Tibial artery (tissue), 4 donors: ENCODE measurements around the gene TMPRSS13.

ENCODE experiments used
- DNase-seq, 2 donors: peaks; one replicate each; pipeline ENCODE4 v3.0.0-alpha.2; 2019
- H3K27ac ChIP-seq, 2 donors: fragments of 200-600 bp; sonication (generic) in 1 of 2; 1 replicate in 1 of 2; 2 replicates in 1 of 2; pipeline ENCODE4 v1.5.1; 2018 to 2019; ENCODE audit warnings: mild to moderate bottlenecking in 1 of 2
- H3K27me3 ChIP-seq, 2 donors: fragments of 200-600 bp; sonication (generic) in 1 of 2; one replicate each; pipeline versions ENCODE4 v1.5.1 to v1.6.0; 2016 to 2019
- H3K36me3 ChIP-seq, 3 donors: fragments of 200-600 bp; sonication (generic) in 2 of 3; one replicate each; pipeline ENCODE4 v1.5.1; 2016 to 2019; ENCODE audit warnings: mild to moderate bottlenecking in 2 of 3
- H3K4me1 ChIP-seq, 4 donors: fragments of 200-600 bp; sonication (generic) in 2 of 4; 1 replicate in 3 of 4; 2 replicates in 1 of 4; pipeline ENCODE4 v1.5.1; 2016 to 2019
- H3K4me3 ChIP-seq, 2 donors: fragments of 200-600 bp; sonication (generic) in 1 of 2; 1 replicate in 1 of 2; 2 replicates in 1 of 2; pipeline ENCODE4 v1.5.1; 2018 to 2019; ENCODE audit warnings: mild to moderate bottlenecking in 2 of 2
- H3K9me3 ChIP-seq, 3 donors: fragments of 200-600 bp; sonication (generic) in 1 of 3; one replicate each; pipeline ENCODE4 v1.5.1; 2016 to 2019
- intact Hi-C: fragments of 100-400 bp; cut with DNase I; formaldehyde crosslinking; loops from one replicate; pipeline ENCODE4 v1.15.0; 2023; ENCODE audit warnings: low total_unique reads
- TF ChIP-seq, protein P1 (sequence below), 2 experiments: fragments of 200-600 bp in 1 of 2; fragments of 450-650 bp in 1 of 2; IDR thresholded peaks; one replicate each; pipeline ENCODE4 v1.5.1; 2017 to 2019; ENCODE audit warnings: antibody characterized with exemption in 2 of 2, mild to moderate bottlenecking in 1 of 2, moderate library complexity in 1 of 2

TMPRSS13 gene

DNA sequence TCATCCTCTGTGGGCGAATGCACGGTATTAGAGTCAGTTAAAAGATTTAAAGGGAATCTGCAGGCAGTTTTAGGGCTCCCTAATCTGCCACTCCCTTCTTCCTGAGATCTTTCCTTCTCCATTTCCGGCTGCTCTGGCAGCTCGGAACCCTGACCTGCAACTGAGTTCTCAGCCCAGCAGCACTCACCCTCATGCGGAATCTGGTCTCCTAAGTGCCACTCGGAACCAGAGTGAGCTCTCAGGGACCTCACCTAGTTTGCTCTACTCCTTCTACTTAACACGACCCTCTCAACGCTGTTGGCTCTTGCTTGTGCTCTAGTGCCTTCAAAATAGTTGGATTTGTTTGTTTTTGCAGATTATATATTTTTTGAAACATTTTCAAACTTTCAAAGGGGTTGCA, 37.7 kb upstream of the TMPRSS13 start:
- H3K4me1 ChIP-seq: no peaks in the 10 kb centered on the region
- no peaks in the 10 kb centered on the region for H3K9me3 ChIP-seq
- TF ChIP-seq, protein P1, sequence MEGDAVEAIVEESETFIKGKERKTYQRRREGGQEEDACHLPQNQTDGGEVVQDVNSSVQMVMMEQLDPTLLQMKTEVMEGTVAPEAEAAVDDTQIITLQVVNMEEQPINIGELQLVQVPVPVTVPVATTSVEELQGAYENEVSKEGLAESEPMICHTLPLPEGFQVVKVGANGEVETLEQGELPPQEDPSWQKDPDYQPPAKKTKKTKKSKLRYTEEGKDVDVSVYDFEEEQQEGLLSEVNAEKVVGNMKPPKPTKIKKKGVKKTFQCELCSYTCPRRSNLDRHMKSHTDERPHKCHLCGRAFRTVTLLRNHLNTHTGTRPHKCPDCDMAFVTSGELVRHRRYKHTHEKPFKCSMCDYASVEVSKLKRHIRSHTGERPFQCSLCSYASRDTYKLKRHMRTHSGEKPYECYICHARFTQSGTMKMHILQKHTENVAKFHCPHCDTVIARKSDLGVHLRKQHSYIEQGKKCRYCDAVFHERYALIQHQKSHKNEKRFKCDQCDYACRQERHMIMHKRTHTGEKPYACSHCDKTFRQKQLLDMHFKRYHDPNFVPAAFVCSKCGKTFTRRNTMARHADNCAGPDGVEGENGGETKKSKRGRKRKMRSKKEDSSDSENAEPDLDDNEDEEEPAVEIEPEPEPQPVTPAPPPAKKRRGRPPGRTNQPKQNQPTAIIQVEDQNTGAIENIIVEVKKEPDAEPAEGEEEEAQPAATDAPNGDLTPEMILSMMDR (IDR thresholded peaks at IDR 0.05): no peak
- H3K27ac ChIP-seq: no peak overlapping the region
- no peak overlapping the region for H3K4me3 ChIP-seq
- intact Hi-C loops: no loop called here
- H3K36me3 ChIP-seq: no peaks in the 10 kb centered on the region
- peak in 1 of 2 donors; percentile 13 for DNase-seq
- H3K27me3 ChIP-seq: peaks cover 0 to 18% of the 10 kb centered on the region in 2 donors

DNA sequence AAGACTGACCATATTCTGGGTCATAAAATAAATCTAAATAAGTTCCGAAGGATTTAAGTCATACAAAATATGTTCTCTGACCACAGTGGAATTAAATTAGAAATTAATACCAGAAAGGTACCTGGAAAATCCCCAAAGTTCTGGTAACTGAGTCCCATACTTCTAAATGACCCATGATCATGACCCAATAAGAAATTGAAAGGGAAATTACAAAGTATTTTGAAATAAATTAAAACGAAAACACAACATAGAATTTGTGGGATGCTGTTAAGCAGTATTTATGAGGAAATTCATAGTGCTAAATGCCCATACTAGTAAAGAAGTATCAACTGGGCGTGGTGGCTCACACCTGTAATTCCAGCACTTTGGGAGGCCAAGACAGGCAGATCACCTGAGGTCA, 33.6 kb upstream of the TMPRSS13 start:
- H3K4me3 ChIP-seq: no peak overlapping the region
- H3K9me3 ChIP-seq: no peaks in the 10 kb centered on the region
- no peak for DNase-seq
- no peaks in the 10 kb centered on the region for H3K36me3 ChIP-seq
- H3K4me1 ChIP-seq: no peaks in the 10 kb centered on the region
- intact Hi-C loops: no loop called here
- TF ChIP-seq, protein P1 (IDR thresholded peaks at IDR 0.05): no peak
- H3K27ac ChIP-seq: no peak overlapping the region
- H3K27me3 ChIP-seq: no peaks in the 10 kb centered on the region

DNA sequence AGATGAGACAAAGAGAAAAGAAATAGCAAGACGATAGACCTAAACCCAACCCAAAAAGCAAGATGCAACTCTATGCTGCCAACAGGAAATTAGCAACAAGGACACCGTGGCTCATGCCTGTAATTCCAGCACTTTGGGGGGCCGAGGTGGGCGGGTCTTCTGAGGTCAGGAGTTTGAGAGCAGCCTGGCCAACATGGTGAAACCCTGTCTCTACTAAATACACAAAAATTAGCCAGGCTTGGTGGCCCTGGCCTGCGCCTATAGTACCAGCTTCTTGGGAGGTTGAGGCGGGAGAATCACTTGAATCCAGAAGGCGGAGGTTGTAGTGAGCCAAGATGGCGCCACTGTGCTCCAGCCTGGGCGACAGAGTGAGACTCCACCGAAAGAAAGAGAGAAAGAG, 32.7 kb upstream of the TMPRSS13 start:
- no peak for DNase-seq
- Histone ChIP-seq H3K9me3 (peaks cover 0 to 6% (median 0%) of the 10 kb centered on the region in 3 donors), H3K36me3 (no peaks in the 10 kb centered on the region), H3K27ac (no peak overlapping the region), H3K4me3 (no peak overlapping the region), H3K4me1 (no peaks in the 10 kb centered on the region), H3K27me3 (peaks cover 0 to 4% of the 10 kb centered on the region in 2 donors)
- intact Hi-C loops: no loop called here
- TF ChIP-seq, protein P1 (IDR thresholded peaks at IDR 0.05): no peak

DNA sequence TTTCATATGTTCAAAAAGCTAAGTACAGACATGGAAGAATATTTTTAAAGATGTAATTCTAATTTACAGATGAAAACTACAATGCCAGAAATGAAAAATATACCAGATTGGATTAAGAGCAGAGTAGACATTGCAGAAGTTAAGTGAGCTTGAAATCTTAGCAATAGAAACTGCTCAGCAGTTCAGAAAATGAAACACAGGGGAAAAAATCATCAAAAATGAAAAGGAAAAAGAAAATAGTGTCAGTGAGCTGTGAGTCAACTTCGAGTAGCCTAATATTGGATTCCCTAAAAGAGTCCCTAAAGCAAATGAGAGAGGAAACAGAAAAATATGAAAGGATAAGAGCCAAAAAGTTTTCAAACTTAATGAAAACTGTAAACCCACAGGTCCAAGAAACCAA, 31.2 kb upstream of the TMPRSS13 start:
- TF ChIP-seq, protein P1 (IDR thresholded peaks at IDR 0.05): no peak
- intact Hi-C loops: no loop called here
- Histone ChIP-seq H3K4me3 (no peak overlapping the region), H3K27me3 (peaks cover 0 to 4% of the 10 kb centered on the region in 2 donors), H3K36me3 (no peaks in the 10 kb centered on the region), H3K27ac (no peak overlapping the region), H3K4me1 (no peaks in the 10 kb centered on the region), H3K9me3 (peaks cover 0 to 6% (median 0%) of the 10 kb centered on the region in 3 donors)
- DNase-seq: no peak

DNA sequence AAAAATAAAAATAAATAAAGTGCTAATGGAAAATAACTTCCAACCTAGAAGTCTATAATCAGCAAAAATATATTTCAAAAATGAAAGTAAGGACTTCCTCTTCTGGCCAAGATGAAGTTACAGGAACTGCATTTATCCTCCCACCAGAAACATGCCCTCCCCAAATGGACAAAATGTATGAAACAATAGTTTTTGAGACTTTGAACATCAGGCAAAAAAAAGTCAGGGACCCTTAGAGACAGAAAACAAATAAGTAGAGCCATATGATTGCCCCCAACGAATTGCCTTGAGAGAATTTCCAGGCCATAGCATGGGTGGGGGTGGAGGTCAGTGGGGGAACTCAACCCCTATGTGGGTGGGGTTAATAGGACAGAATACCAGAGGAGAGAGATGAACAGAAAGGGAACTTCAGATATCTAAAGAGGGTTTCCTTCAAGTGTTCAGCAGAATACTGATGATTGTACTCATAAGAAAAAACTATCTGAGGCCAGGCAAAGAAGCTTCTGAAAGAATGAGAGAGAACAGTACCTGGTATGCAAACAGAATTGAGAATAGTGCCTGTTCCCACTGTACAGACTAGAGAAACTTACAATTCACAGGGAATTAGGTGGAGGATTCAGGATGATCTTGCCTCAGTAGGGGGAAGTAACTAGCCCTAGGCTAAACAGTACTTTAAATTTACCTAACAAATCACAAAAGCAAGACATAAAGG, 30.4 kb upstream of the TMPRSS13 start:
- intact Hi-C loops: no loop called here

More for the DNA sequence above, 30.4 kb upstream of the TMPRSS13 start:
- Histone ChIP-seq H3K36me3 (no peaks in the 10 kb centered on the region), H3K4me1 (no peaks in the 10 kb centered on the region), H3K9me3 (peaks cover 0 to 6% (median 0%) of the 10 kb centered on the region in 3 donors), H3K27ac (no peak overlapping the region), H3K27me3 (peaks cover 0 to 7% of the 10 kb centered on the region in 2 donors), H3K4me3 (no peak overlapping the region)
- no peak for DNase-seq
- TF ChIP-seq, protein P1 (IDR thresholded peaks at IDR 0.05): no peak
